Type B pancreatic cell (in vitro differentiated cells): ENCODE data around the gene HAND1. TPM values are rescaled to one million over a fixed set of nuclear protein-coding genes. Genes with fewer than 3 reads are reported as not detected.

Source experiments
- DNase-seq: peaks from one replicate; pipeline ENCODE4 v3.0.0; 2021; ENCODE audit warnings: mixed read lengths; ENCODE audit not compliant: unreplicated experiment; ENCODE audit errors: extremely low spot score
- H3K27ac Mint-ChIP-seq: 2 replicates; pipeline ENCODE4 v1.8.0; 2021; ENCODE audit warnings: mild to moderate bottlenecking, mixed read lengths
- H3K27me3 Mint-ChIP-seq: 2 replicates; pipeline ENCODE4 v1.8.0; 2021; ENCODE audit warnings: mixed read lengths
- H3K36me3 Mint-ChIP-seq: 2 replicates; pipeline ENCODE4 v1.8.0; 2021; ENCODE audit warnings: mixed read lengths
- H3K4me1 Mint-ChIP-seq: one replicate; pipeline ENCODE4 v1.8.0; 2021; ENCODE audit warnings: mixed read lengths; ENCODE audit not compliant: unreplicated experiment
- H3K4me3 Mint-ChIP-seq: 2 replicates; pipeline ENCODE4 v1.8.0; 2021; ENCODE audit warnings: mild to moderate bottlenecking, mixed read lengths
- H3K9me3 Mint-ChIP-seq: 2 replicates; pipeline ENCODE4 v1.8.0; 2021; ENCODE audit warnings: mixed read lengths
- CTCF ChIP-seq: fragments of 200-600 bp; sonication (generic); conservative IDR thresholded peaks from 2 replicates; pipeline ENCODE4 v1.5.0; 2021; ENCODE audit warnings: antibody characterized with exemption, mild to moderate bottlenecking
- total RNA-seq: library from RNA; stranded (reverse); gene quantifications from 2 replicates; pipeline ENCODE4 v1.2.1, GENCODE V29; 2021; ENCODE audit warnings: low replicate concordance

Gene HAND1
- total RNA-seq, 1 donor from 2014 or later: 2.4 TPM

GRCh38 chr5:154446195-154447088 is 31.6 kb downstream of the HAND1 start:
- no peaks in the 10 kb centered on the region for H3K27me3 Mint-ChIP-seq
- TF ChIP-seq CTCF: no peak
- H3K9me3 Mint-ChIP-seq: no peaks in the 10 kb centered on the region
- peak; percentile 80 for DNase-seq
- H3K27ac Mint-ChIP-seq: peak overlapping the region; percentile 85
- H3K4me3 Mint-ChIP-seq: peak overlapping the region; percentile 96
- H3K4me1 Mint-ChIP-seq: peaks cover 30% of the 10 kb centered on the region
- H3K36me3 Mint-ChIP-seq: peaks cover 23% of the 10 kb centered on the region

DNA sequence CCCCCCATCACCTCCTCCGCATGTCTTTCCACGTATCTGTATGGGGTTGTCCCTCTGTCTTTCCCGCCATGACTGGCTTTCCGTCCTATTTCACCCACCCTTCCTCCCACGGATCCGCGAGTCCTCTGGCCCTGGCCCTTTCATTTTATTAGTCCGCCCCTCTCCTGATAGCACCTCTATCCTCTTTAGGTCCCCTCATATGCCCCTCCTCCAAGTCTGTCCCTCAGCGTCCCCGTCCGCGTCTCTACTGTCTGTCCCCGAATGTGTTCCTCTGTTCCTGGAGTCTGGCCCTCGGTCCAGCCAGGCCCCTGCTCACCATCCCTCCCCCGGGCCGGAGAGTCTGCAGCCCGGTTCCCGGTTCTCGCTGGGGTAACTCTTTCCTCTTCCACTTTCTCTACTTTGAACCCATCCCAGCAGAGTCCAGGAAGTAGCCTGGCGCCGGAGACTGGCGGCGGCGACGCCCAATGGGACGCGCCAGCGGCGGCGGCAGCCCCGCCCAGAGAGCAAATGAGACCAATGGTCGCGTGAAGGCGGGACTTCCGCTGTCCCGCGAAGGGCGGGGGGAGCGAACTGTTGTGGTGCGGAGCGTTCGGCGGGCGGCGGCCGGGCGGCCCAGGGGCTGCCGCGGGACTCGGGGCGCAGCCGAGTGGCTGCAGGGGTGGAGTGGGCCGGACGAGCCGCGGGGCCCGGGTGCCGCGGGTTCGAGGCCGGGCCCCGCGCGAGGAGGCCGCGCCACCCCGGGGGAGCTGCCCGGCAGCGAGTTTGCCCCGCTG is 32.4 kb downstream of the HAND1 start, which contains the start of gene SAP30L:
Gene SAP30L, plus strand, starts transcription at position 576 of the 773 bp plus-strand sequence. CDS start 608 bp downstream, outside the sequence.
- TF ChIP-seq CTCF: no peak
- DNase-seq: peak; percentile 96
- Mint-ChIP-seq H3K27ac (peak within 1 kb of the TSS; percentile 91), H3K9me3 (no peaks in the 10 kb centered on the region), H3K4me3 (peak within 1 kb of the TSS; percentile 99), H3K36me3 (peaks cover 23% of the 10 kb centered on the region), H3K4me1 (peaks cover 30% of the 10 kb centered on the region), H3K27me3 (no peaks in the 10 kb centered on the region)

DNA sequence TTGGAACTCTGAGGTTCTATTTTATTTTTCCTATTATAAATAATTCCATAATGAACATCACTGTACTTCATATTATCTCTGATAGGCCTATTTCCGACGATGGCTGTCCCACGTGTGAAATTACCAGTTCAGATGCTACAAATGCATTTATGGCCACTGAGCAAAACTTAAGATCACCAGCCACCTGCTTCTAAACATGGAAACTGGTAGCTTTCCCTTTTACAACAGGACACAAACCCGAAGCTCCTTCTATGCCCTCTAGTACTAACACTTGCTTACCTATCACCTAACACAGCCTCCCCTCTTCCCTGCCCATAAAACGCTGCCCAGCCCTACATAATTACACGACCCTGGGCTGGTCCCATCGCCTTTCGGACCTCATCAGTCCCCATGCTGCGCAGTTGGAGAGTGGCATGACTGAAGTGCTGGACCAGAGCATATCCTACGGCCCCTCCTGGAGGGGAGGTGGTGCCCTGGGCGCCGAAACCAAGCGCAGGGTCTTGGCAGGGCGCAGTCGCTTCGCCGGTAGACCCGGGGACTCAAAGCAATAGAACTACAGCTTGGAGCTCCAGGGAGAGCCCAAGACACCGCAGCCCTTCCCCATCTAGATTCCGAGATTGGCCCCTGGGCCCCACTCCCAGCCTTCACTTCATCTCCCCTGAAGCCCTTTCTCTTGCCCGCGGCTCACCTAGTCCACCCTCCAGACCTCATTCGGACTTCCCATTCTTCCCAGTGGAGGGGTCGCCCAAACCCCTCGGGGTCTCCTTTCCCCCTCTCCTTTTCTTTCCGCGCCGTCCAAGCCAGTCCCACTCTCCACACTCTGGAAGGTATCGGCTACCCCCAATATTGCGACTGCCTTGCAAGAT is 33.2 kb downstream of the HAND1 start:
- H3K9me3 Mint-ChIP-seq: no peaks in the 10 kb centered on the region

DNA sequence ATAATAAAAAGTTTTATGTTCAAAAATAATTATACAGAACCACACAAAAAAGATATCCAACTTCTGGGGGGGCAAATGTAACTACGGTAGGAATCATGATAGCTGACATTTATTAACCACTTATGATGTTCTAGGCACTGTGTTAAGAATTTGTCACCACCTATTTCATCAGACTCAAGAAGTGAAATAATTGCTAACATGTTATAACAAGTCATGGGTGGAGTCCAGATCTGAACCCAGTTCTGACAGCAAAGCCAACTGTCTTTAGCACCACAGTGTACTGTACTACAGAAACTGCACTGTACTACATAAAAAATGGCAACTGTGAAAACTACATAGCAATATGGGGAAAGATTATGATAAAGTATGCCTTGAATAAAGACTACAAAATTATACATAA is 35.2 kb downstream of the HAND1 start:
- TF ChIP-seq CTCF: no peak
- Mint-ChIP-seq H3K27ac (no peak overlapping the region), H3K9me3 (no peaks in the 10 kb centered on the region), H3K4me3 (no peak overlapping the region), H3K27me3 (no peaks in the 10 kb centered on the region), H3K4me1 (peaks cover 21% of the 10 kb centered on the region), H3K36me3 (peaks cover 27% of the 10 kb centered on the region)
- DNase-seq: no peak

More for the DNA sequence above, 33.2 kb downstream of the HAND1 start:
- Mint-ChIP-seq H3K36me3 (peaks cover 20% of the 10 kb centered on the region), H3K27ac (peak overlapping the region; percentile 91), H3K4me1 (peaks cover 30% of the 10 kb centered on the region), H3K27me3 (no peaks in the 10 kb centered on the region), H3K4me3 (peak overlapping the region; percentile 99)
- TF ChIP-seq CTCF: no peak
- no peak for DNase-seq

- H3K27me3 Mint-ChIP-seq: no peaks in the 10 kb centered on the region
- no peak for TF ChIP-seq CTCF
Observed at GRCh38 chr5:154440540-154440939, 37.5 kb downstream of the HAND1 start.

More at GRCh38 chr5:154440540-154440939, 37.5 kb downstream of the HAND1 start:
- Mint-ChIP-seq H3K9me3 (no peaks in the 10 kb centered on the region), H3K4me1 (peaks cover 10% of the 10 kb centered on the region), H3K27ac (no peak overlapping the region), H3K4me3 (no peak overlapping the region), H3K36me3 (peaks cover 43% of the 10 kb centered on the region)
- DNase-seq: no peak
